Astrocyte (in vitro differentiated cells and primary cell): ENCODE measurements around the gene CD177. TPM values are rescaled to one million over a fixed set of nuclear protein-coding genes. Genes with fewer than 3 reads are reported as not detected.

Experiments used
- DNase-seq: peaks from one replicate; pipeline ENCODE4 v3.0.0-alpha.2; 2010; ENCODE audit warnings: low read depth
- FAIRE-seq: peaks from 2 replicates; lab custom pipeline; 2011; peaks lifted over from hg19 to GRCh38; lab: Jason Lieb, UNC
- H2AFZ ChIP-seq: 2 replicates; pipeline ENCODE4 v1.6.0; 2012; ENCODE audit warnings: low read depth, low read length, inconsistent platforms
- H3K27ac ChIP-seq: 2 replicates; pipeline ENCODE4 v1.5.1; 2011; ENCODE audit warnings: low read depth, low read length, inconsistent platforms
- H3K27me3 ChIP-seq: 2 replicates; pipeline ENCODE4 v1.6.0; 2011; ENCODE audit warnings: low read length, inconsistent platforms; ENCODE audit not compliant: insufficient read depth
- H3K36me3 ChIP-seq: 2 replicates; pipeline ENCODE4 v1.5.1; 2011; ENCODE audit warnings: low read length, inconsistent platforms; ENCODE audit not compliant: insufficient read depth
- H3K4me1 ChIP-seq: 2 replicates; pipeline ENCODE4 v1.5.1; 2011; ENCODE audit warnings: low read length, inconsistent platforms; ENCODE audit not compliant: insufficient read depth
- H3K4me2 ChIP-seq: 2 replicates; pipeline ENCODE4 v1.6.0; 2012; ENCODE audit warnings: low read length, inconsistent platforms
- H3K4me3 ChIP-seq: 2 replicates; pipeline ENCODE4 v1.5.1; 2011; ENCODE audit warnings: low read depth, mild to moderate bottlenecking, low read length, inconsistent platforms; ENCODE audit not compliant: insufficient read depth
- H3K79me2 ChIP-seq: 2 replicates; pipeline ENCODE4 v1.6.0; 2012; ENCODE audit warnings: mild to moderate bottlenecking, low read length, inconsistent platforms; ENCODE audit not compliant: insufficient read depth
- H3K9ac ChIP-seq: 2 replicates; pipeline ENCODE4 v1.6.0; 2012; ENCODE audit warnings: mild to moderate bottlenecking, low read length, inconsistent platforms
- H3K9me3 ChIP-seq: 2 replicates; pipeline ENCODE4 v1.5.1; 2012; ENCODE audit warnings: low read depth, mild to moderate bottlenecking, low read length, inconsistent platforms; ENCODE audit not compliant: insufficient read depth
- H4K20me1 ChIP-seq: 2 replicates; pipeline ENCODE4 v1.6.0; 2012; ENCODE audit warnings: low read length, inconsistent platforms; ENCODE audit not compliant: insufficient read depth
- H3K27ac Mint-ChIP-seq: one replicate; pipeline ENCODE4 v1.8.0; 2021; ENCODE audit warnings: mild to moderate bottlenecking, mixed read lengths; ENCODE audit not compliant: unreplicated experiment
- H3K27me3 Mint-ChIP-seq: one replicate; pipeline ENCODE4 v1.8.0; 2021; ENCODE audit warnings: low read depth, mixed read lengths; ENCODE audit not compliant: unreplicated experiment
- H3K36me3 Mint-ChIP-seq: one replicate; pipeline ENCODE4 v1.8.0; 2021; ENCODE audit warnings: low read depth, mixed read lengths; ENCODE audit not compliant: unreplicated experiment
- H3K4me1 Mint-ChIP-seq: one replicate; pipeline ENCODE4 v1.8.0; 2021; ENCODE audit warnings: low read depth, mixed read lengths; ENCODE audit not compliant: unreplicated experiment
- H3K4me3 Mint-ChIP-seq: one replicate; pipeline ENCODE4 v1.8.0; 2021; ENCODE audit warnings: mild to moderate bottlenecking, moderate library complexity, mixed read lengths; ENCODE audit not compliant: unreplicated experiment
- H3K9me3 Mint-ChIP-seq: one replicate; pipeline ENCODE4 v1.8.0; 2021; ENCODE audit warnings: mild to moderate bottlenecking, mixed read lengths; ENCODE audit not compliant: unreplicated experiment
- EZH2 ChIP-seq: IDR thresholded peaks from 2 replicates; pipeline ENCODE4 v1.6.1; 2012; ENCODE audit warnings: mild to moderate bottlenecking, low read length, inconsistent platforms; ENCODE audit not compliant: insufficient read depth
- total RNA-seq: library from RNA; stranded (reverse); gene quantifications from 2 replicates; pipeline ENCODE4 v1.2.1, GENCODE V29; 2021
- TF ChIP-seq, protein P1 (sequence below): IDR thresholded peaks from 2 replicates; pipeline ENCODE4 v1.5.1; 2011; ENCODE audit warnings: low read depth, mild to moderate bottlenecking, inconsistent platforms, low read length, moderate library complexity; ENCODE audit not compliant: insufficient read depth

Gene CD177
- total RNA-seq, 1 donor from 2014 or later, result not detected

DNA sequence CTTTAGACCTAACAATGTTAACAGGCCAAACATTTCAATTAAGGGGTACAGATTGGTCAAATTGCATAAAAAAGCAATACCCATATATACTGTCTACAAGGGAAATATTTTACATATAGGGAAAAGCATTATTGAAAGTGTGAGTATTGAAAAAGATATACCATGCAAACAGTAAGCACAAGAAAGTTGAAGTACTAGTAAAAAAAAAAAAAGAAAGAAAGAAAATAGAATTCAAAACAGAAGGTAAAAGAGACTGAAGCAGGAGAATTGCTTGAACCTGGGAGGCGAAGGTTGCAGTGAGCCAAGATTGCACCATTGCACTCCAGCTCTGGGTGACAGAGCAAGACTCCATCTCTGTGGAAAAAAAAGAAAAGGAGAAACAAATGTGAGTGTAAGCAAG, 55.9 kb downstream of the CD177 start:
- Histone ChIP-seq H3K27ac (no peak overlapping the region), H4K20me1 (no peaks in the 10 kb centered on the region), H3K36me3 (no peaks in the 10 kb centered on the region), H2AFZ (no peak overlapping the region), H3K27me3 (no peaks in the 10 kb centered on the region), H3K4me2 (no peak overlapping the region), H3K9ac (no peak overlapping the region), H3K4me3 (no peak overlapping the region), H3K4me1 (no peaks in the 10 kb centered on the region), H3K79me2 (no peaks in the 10 kb centered on the region), H3K9me3 (no peaks in the 10 kb centered on the region)
- Mint-ChIP-seq H3K27me3 (no peaks in the 10 kb centered on the region), H3K9me3 (peaks cover 4% of the 10 kb centered on the region), H3K27ac (no peak overlapping the region), H3K4me1 (no peaks in the 10 kb centered on the region), H3K4me3 (no peak overlapping the region), H3K36me3 (no peaks in the 10 kb centered on the region)
- FAIRE-seq (no peak), DNase-seq (no peak)
- no peak for TF ChIP-seq EZH2
- TF ChIP-seq, protein P1, sequence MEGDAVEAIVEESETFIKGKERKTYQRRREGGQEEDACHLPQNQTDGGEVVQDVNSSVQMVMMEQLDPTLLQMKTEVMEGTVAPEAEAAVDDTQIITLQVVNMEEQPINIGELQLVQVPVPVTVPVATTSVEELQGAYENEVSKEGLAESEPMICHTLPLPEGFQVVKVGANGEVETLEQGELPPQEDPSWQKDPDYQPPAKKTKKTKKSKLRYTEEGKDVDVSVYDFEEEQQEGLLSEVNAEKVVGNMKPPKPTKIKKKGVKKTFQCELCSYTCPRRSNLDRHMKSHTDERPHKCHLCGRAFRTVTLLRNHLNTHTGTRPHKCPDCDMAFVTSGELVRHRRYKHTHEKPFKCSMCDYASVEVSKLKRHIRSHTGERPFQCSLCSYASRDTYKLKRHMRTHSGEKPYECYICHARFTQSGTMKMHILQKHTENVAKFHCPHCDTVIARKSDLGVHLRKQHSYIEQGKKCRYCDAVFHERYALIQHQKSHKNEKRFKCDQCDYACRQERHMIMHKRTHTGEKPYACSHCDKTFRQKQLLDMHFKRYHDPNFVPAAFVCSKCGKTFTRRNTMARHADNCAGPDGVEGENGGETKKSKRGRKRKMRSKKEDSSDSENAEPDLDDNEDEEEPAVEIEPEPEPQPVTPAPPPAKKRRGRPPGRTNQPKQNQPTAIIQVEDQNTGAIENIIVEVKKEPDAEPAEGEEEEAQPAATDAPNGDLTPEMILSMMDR, result no peak

GRCh38 chr19:43412441-43412840, 59.0 kb downstream of the CD177 start:
- Mint-ChIP-seq H3K4me1 (no peaks in the 10 kb centered on the region), H3K36me3 (no peaks in the 10 kb centered on the region), H3K9me3 (peaks cover 8% of the 10 kb centered on the region), H3K27ac (no peak overlapping the region), H3K27me3 (no peaks in the 10 kb centered on the region), H3K4me3 (no peak overlapping the region)
- Histone ChIP-seq H3K4me1 (no peaks in the 10 kb centered on the region), H3K9me3 (no peaks in the 10 kb centered on the region), H3K27me3 (no peaks in the 10 kb centered on the region), H3K9ac (no peak overlapping the region), H4K20me1 (no peaks in the 10 kb centered on the region), H3K36me3 (no peaks in the 10 kb centered on the region), H3K4me2 (no peak overlapping the region), H3K79me2 (no peaks in the 10 kb centered on the region), H3K4me3 (no peak overlapping the region), H2AFZ (no peak overlapping the region), H3K27ac (no peak overlapping the region)
- no peak for FAIRE-seq
- no peak for TF ChIP-seq EZH2
- TF ChIP-seq, protein P1, result no peak
- DNase-seq, result no peak

Other genes starting within 250 kb of the CD177 start
- gene PSG5, start 167.2 kb upstream of the CD177 start, total RNA-seq, result 0.65 and 0.86 TPM in 2 replicates
- gene PSG4, start 148.0 kb upstream of the CD177 start, total RNA-seq, result 0.84 and 1.4 TPM in 2 replicates
- gene PSG9, start 84.2 kb upstream of the CD177 start, total RNA-seq, result 0.18 and 0.31 TPM in 2 replicates
- gene TEX101, start 61.2 kb downstream of the CD177 start, total RNA-seq, result not detected in 2 replicates
- 0.22 and 0.54 TPM in 2 replicates for gene LYPD3, start 111.9 kb downstream of the CD177 start, total RNA-seq
- gene PHLDB3, start 151.1 kb downstream of the CD177 start, total RNA-seq, result 13.4 and 14.0 TPM in 2 replicates
- 43.7 and 50.7 TPM in 2 replicates for gene ETHE1, start 173.5 kb downstream of the CD177 start, total RNA-seq
- 1.3 and 1.4 TPM in 2 replicates for gene ZNF575, start 179.5 kb downstream of the CD177 start, total RNA-seq
- gene XRCC1, start 221.8 kb downstream of the CD177 start, total RNA-seq, result 14.6 and 14.7 TPM in 2 replicates
- 0.30 and 0.96 TPM in 2 replicates for gene PINLYP, start 222.1 kb downstream of the CD177 start, total RNA-seq
- 49.8 and 60.7 TPM in 2 replicates for gene IRGQ, start 242.4 kb downstream of the CD177 start, total RNA-seq
- 13.8 and 14.5 TPM in 2 replicates for gene ZNF576, start 242.9 kb downstream of the CD177 start, total RNA-seq